HepG2 (cell line): ENCODE results near the gene BTG1. TPM values are rescaled to one million over a fixed set of nuclear protein-coding genes. Genes with fewer than 3 reads are reported as not detected.

Experiments
- ATAC-seq: fragments of 200-7000 bp; cut with Tn5 transposase; 3 replicates; pipeline ENCODE4 v1.9.1; 2020; ENCODE audit warnings: mild to moderate bottlenecking, moderate library complexity
- BruUV-seq: library from RNA; stranded (reverse); fragments of 400-500 nt; replicated peaks from 2 replicates; lab custom pipeline; 2021; lab: Mats Ljungman, UMichigan
- CTCF ChIA-PET: fragments of 300-600 bp; formaldehyde crosslinking; extraction: SDS; loops from one replicate; lab custom pipeline; 2021; ENCODE audit warnings: low total read pairs, inconsistent platforms, low intra/inter-chr PET ratio; lab: Yijun Ruan, JAX
- POLR2A ChIA-PET: fragments of 350-600 bp; sonication (Branson Sonifier 250); formaldehyde crosslinking; loops from one replicate; lab custom pipeline; 2020; ENCODE audit warnings: antibody characterized with exemption, inconsistent platforms; lab: Yijun Ruan, JAX
- DNase-seq: peaks from one replicate; pipeline ENCODE4 v3.0.0-alpha.2; 2015; ENCODE audit warnings: low spot score
- FAIRE-seq: peaks from 3 replicates; lab custom pipeline; 2011; peaks lifted over from hg19 to GRCh38; lab: Jason Lieb, UNC
- H2AFZ ChIP-seq: one replicate; pipeline ENCODE4 v1.6.1; 2011; ENCODE audit warnings: low read length, inconsistent platforms
- H3K27ac ChIP-seq: fragments of 300-600 bp; 3 replicates; pipeline ENCODE4 v1.8.0; 2011; ENCODE audit warnings: mixed run types, mild to moderate bottlenecking, mixed read lengths, low read length, inconsistent platforms; ENCODE audit not compliant: insufficient read depth; ENCODE audit errors: extremely low read length
- H3K27me3 ChIP-seq, 2 experiments: fragments of 200-600 bp in 1 of 2; 2 replicates in 1 of 2; 3 replicates in 1 of 2; pipeline versions ENCODE4 v1.6.0 to v1.8.0; 2011; ENCODE audit warnings: low read length in 2 of 2, mild to moderate bottlenecking in 2 of 2, moderate library complexity in 2 of 2, inconsistent platforms in 1 of 2; ENCODE audit not compliant: insufficient read depth in 2 of 2, control insufficient read depth in 1 of 2
- H3K36me3 ChIP-seq, 2 experiments: fragments of 200-600 bp in 1 of 2; replicated peaks in 1 of 2; 2 replicates in 1 of 2; 3 replicates in 1 of 2; pipeline versions ENCODE4 v1.5.1 to v1.8.0; 2011; ENCODE audit warnings: low read length in 2 of 2, inconsistent platforms in 1 of 2; ENCODE audit not compliant: insufficient read depth in 2 of 2, control insufficient read depth in 1 of 2
- H3K4me1 ChIP-seq: 2 replicates; pipeline ENCODE4 v1.5.1; 2012; ENCODE audit warnings: low read length, inconsistent platforms; ENCODE audit not compliant: insufficient read depth
- H3K4me2 ChIP-seq: 2 replicates; pipeline ENCODE4 v1.6.0; 2011; ENCODE audit warnings: low read depth, low read length, inconsistent platforms
- H3K4me3 ChIP-seq, 3 experiments: fragments of 200-600 bp in 1 of 3; sonication (generic), shearing (Covaris generic) in 1 of 3; replicated peaks in 1 of 3; 2 replicates each; pipeline ENCODE4 v1.5.1; 2011 to 2016; ENCODE audit warnings: low read length in 3 of 3, inconsistent platforms in 2 of 3, low read depth in 2 of 3, mild to moderate bottlenecking in 2 of 3, control low read depth in 1 of 3, mixed read lengths in 1 of 3; ENCODE audit not compliant: insufficient read depth in 1 of 3
- H3K79me2 ChIP-seq: one replicate; pipeline ENCODE4 v1.6.1; 2011; ENCODE audit warnings: low read length, inconsistent platforms; ENCODE audit not compliant: insufficient read depth
- H3K9ac ChIP-seq: 2 replicates; pipeline ENCODE4 v1.6.0; 2011; ENCODE audit warnings: mild to moderate bottlenecking, low read depth, low read length, inconsistent platforms; ENCODE audit not compliant: insufficient read depth
- H3K9me3 ChIP-seq: 2 replicates; pipeline ENCODE4 v1.5.1; 2012; ENCODE audit warnings: mild to moderate bottlenecking, low read length
- H4K20me1 ChIP-seq: 2 replicates; pipeline ENCODE4 v1.6.0; 2011; ENCODE audit warnings: inconsistent platforms, mild to moderate bottlenecking, low read length, moderate library complexity; ENCODE audit not compliant: insufficient read depth
- ARID3A ChIP-seq: IDR thresholded peaks from 2 replicates; pipeline ENCODE4 v1.6.1; 2012; ENCODE audit warnings: low read depth, low read length, improper control_type of control experiment
- BATF2 ChIP-seq: sonication (generic); formaldehyde crosslinking; IDR thresholded peaks from 2 replicates; pipeline ENCODE4 v1.8.0; 2022; ENCODE audit warnings: mild to moderate bottlenecking, missing genetic modification reagents, moderate library complexity
- MAFK ChIP-seq, 2 experiments: IDR thresholded peaks in 1 of 2; conservative IDR thresholded peaks in 1 of 2; 2 replicates each; pipeline ENCODE4 v1.6.1; 2011; ENCODE audit warnings: improper control_type of control experiment in 2 of 2, low read length in 2 of 2
- NR0B2 ChIP-seq: sonication (generic); formaldehyde crosslinking; IDR thresholded peaks from 2 replicates; pipeline ENCODE4 v1.4.0; 2020; ENCODE audit warnings: mild to moderate bottlenecking, missing genetic modification reagents
- RFXAP ChIP-seq: sonication (generic); formaldehyde crosslinking; IDR thresholded peaks from 2 replicates; pipeline ENCODE4 v1.4.0; 2020; ENCODE audit warnings: missing genetic modification reagents, borderline replicate concordance
- TOE1 ChIP-seq: sonication (generic); formaldehyde crosslinking; IDR thresholded peaks from 2 replicates; pipeline ENCODE4 v1.4.0; 2020; ENCODE audit warnings: mild to moderate bottlenecking, missing genetic modification reagents
- TP53 ChIP-seq: sonication (generic); formaldehyde crosslinking; conservative IDR thresholded peaks from 2 replicates; pipeline ENCODE4 v1.4.0; 2020; ENCODE audit warnings: missing genetic modification reagents
- ZBTB10 ChIP-seq: sonication (generic); formaldehyde crosslinking; IDR thresholded peaks from 2 replicates; pipeline ENCODE4 v1.4.0; 2020; ENCODE audit warnings: missing genetic modification reagents, borderline replicate concordance
- ZFP90 ChIP-seq: sonication (generic); formaldehyde crosslinking; IDR thresholded peaks from 2 replicates; pipeline ENCODE4 v1.8.0; 2022; ENCODE audit warnings: missing genetic modification reagents, mild to moderate bottlenecking, inconsistent platforms, borderline replicate concordance
- ZNF12 ChIP-seq: sonication (generic); formaldehyde crosslinking; IDR thresholded peaks from 2 replicates; pipeline ENCODE4 v1.5.0; 2020; ENCODE audit warnings: missing genetic modification reagents
- ZNF615 ChIP-seq: sonication (generic); formaldehyde crosslinking; IDR thresholded peaks from 2 replicates; pipeline ENCODE4 v1.5.0; 2020; ENCODE audit warnings: mild to moderate bottlenecking, missing genetic modification reagents, borderline replicate concordance
- ZNF629 ChIP-seq: sonication (generic); formaldehyde crosslinking; conservative IDR thresholded peaks from 2 replicates; pipeline ENCODE4 v1.5.0; 2020; ENCODE audit warnings: missing genetic modification reagents
- ZNF761 ChIP-seq: sonication (generic); formaldehyde crosslinking; conservative IDR thresholded peaks from 2 replicates; pipeline ENCODE4 v1.4.0; 2020; ENCODE audit warnings: mild to moderate bottlenecking, missing genetic modification reagents
- WGBS: methylation state at CpG from one replicate; pipeline ENCODE4 v1.1.6; 2017; ENCODE audit warnings: low lambda C conversion rate; 5-methylcytosine and 5-hydroxymethylcytosine counted together
- in situ Hi-C: cut with HindIII; loops from 2 replicates; pipeline ENCODE4 v1.10.0; 2017; ENCODE audit warnings: low pct_unique_long_range_greater_than_20kb; ENCODE audit not compliant: extremely low pct_ligation_motif_present
- intact Hi-C: fragments of 100-400 bp; cut with micrococcal nuclease; formaldehyde crosslinking; loops from one replicate; pipeline ENCODE4 v1.10.0; 2022; ENCODE audit not compliant: unreplicated experiment
- polyA plus RNA-seq, 8 experiments: library from polyadenylated mRNA; depleted of rRNA in 3 of 8; stranded (reverse) in 7 of 8; unstranded in 1 of 8; fragments of >200 nt; fragmentation: Illumina TruSeq in 4 of 8; extraction: Trizol in 4 of 8; gene quantifications; 2 replicates each; pipeline versions ENCODE4 v1.2.1 to v1.2.3, GENCODE V29; 2011 to 2016; ENCODE audit warnings: low read depth in 4 of 8, missing spikeins in 1 of 8, mixed read lengths in 1 of 8; ENCODE audit not compliant: insufficient read depth in 1 of 8
- total RNA-seq, 5 experiments: library from RNA; depleted of rRNA; stranded (reverse); fragments of >200 nt; fragmentation: Illumina TruSeq; extraction: Trizol; gene quantifications; 2 replicates each; pipeline ENCODE4 v1.2.3, GENCODE V29; 2016; ENCODE audit warnings: low read depth in 1 of 5
- TF ChIP-seq, protein P1 (sequence below): sonication (generic); formaldehyde crosslinking; IDR thresholded peaks from 2 replicates; pipeline ENCODE4 v1.4.0; 2020; ENCODE audit warnings: missing genetic modification reagents
- TF ChIP-seq, protein P2 (sequence below): sonication (generic); formaldehyde crosslinking; IDR thresholded peaks from 2 replicates; pipeline ENCODE4 v1.4.0; 2020; ENCODE audit warnings: missing genetic modification reagents, mild to moderate bottlenecking, borderline replicate concordance

BTG1 gene
- total and polyA plus RNA-seq, 2 of the 13 experiments (the other 11 are each of a cell fraction or from before 2014, with no cell fraction given) = 7.5 to 16.7 TPM

GRCh38 chr12:92129609-92130008 lies 16.0 kb downstream of the BTG1 start:
- Histone ChIP-seq H3K79me2 (no peaks in the 10 kb centered on the region), H3K36me3 (no peaks in the 10 kb centered on the region), H3K4me3 (no peak overlapping the region), H3K4me2 (no peak overlapping the region), H2AFZ (no peak overlapping the region), H3K4me1 (peaks cover 7% of the 10 kb centered on the region), H3K27me3 (no peaks in the 10 kb centered on the region), H3K9ac (no peak overlapping the region), H4K20me1 (no peaks in the 10 kb centered on the region), H3K9me3 (no peaks in the 10 kb centered on the region), H3K27ac (no peak overlapping the region)
- ATAC-seq = no peak
- in situ Hi-C loops (no loop called here), intact Hi-C loops (no loop called here)
- 97% methylated on average over 2 of the region's 2 CpGs for WGBS
- FAIRE-seq = no peak
- ChIA-PET CTCF (no interaction called here), POLR2A (no interaction called here)
- no TSS peak for BruUV-seq
- DNase-seq = no peak
- TF ChIP-seq, protein P1, sequence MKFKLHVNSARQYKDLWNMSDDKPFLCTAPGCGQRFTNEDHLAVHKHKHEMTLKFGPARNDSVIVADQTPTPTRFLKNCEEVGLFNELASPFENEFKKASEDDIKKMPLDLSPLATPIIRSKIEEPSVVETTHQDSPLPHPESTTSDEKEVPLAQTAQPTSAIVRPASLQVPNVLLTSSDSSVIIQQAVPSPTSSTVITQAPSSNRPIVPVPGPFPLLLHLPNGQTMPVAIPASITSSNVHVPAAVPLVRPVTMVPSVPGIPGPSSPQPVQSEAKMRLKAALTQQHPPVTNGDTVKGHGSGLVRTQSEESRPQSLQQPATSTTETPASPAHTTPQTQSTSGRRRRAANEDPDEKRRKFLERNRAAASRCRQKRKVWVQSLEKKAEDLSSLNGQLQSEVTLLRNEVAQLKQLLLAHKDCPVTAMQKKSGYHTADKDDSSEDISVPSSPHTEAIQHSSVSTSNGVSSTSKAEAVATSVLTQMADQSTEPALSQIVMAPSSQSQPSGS (CRISPR knock-in tag) = no peak
- TF ChIP-seq ZNF629 (CRISPR knock-in tag) = no peak
- TF ChIP-seq ZNF761 (CRISPR knock-in tag) = no peak
- no peak for TF ChIP-seq ZNF615 (CRISPR knock-in tag)
- TF ChIP-seq ZFP90 (CRISPR knock-in tag) = no peak
- TF ChIP-seq BATF2 (CRISPR knock-in tag) = no peak
- TF ChIP-seq NR0B2 (CRISPR knock-in tag) = no peak
- TF ChIP-seq MAFK (conservative IDR thresholded peaks at IDR 0.05 in 1 of 2, IDR thresholded peaks at IDR 0.05 in 1 of 2; ENCODE audit: low read length in 2 of 2) = no peak
- no peak for TF ChIP-seq TP53 (CRISPR knock-in tag)
- no peak for TF ChIP-seq TOE1 (CRISPR knock-in tag)
- TF ChIP-seq ZBTB10 (CRISPR knock-in tag) = no peak
- no peak for TF ChIP-seq RFXAP (CRISPR knock-in tag)
- no peak for TF ChIP-seq ZNF12 (CRISPR knock-in tag)
- no peak for TF ChIP-seq ARID3A
- TF ChIP-seq, protein P2, sequence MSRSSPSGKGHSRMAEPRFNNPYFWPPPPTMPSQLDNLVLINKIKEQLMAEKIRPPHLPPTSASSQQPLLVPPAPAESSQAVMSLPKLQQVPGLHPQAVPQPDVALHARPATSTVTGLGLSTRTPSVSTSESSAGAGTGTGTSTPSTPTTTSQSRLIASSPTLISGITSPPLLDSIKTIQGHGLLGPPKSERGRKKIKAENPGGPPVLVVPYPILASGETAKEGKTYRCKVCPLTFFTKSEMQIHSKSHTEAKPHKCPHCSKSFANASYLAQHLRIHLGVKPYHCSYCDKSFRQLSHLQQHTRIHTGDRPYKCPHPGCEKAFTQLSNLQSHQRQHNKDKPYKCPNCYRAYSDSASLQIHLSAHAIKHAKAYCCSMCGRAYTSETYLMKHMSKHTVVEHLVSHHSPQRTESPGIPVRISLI (CRISPR knock-in tag) = no peak
